ENCODE data around the gene FBLN1.
"Not testable (repeated sequence)": the region's sequence is repeated elsewhere in the genome, so short reads cannot be mapped to it uniquely, and the experiment has no call there.

Gene FBLN1

GRCh38 chr22:45548991-45549761 lies 46.5 kb downstream of the FBLN1 start:
- DNase-seq = no peak

GRCh38 chr22:45549762-45550378 lies 47.2 kb downstream of the FBLN1 start:
- DNase-seq = no peak

- no peak for DNase-seq
Observed at GRCh38 chr22:45550416-45550815, 47.7 kb downstream of the FBLN1 start.

- no peak for DNase-seq
Observed at GRCh38 chr22:45550891-45551290, 48.2 kb downstream of the FBLN1 start.

GRCh38 chr22:45551310-45552016 lies 48.8 kb downstream of the FBLN1 start:
- no peak for DNase-seq

- no peak for DNase-seq
Observed at GRCh38 chr22:45552017-45552411, 49.3 kb downstream of the FBLN1 start.

- DNase-seq = no peak
Observed at GRCh38 chr22:45552580-45553350, 50.1 kb downstream of the FBLN1 start.

GRCh38 chr22:45553351-45554039 lies 50.8 kb downstream of the FBLN1 start:
- peak; percentile 44 for DNase-seq

GRCh38 chr22:45554040-45554406 lies 51.3 kb downstream of the FBLN1 start:
- no peak for DNase-seq

- no peak for DNase-seq
Observed at GRCh38 chr22:45554861-45555260, 52.2 kb downstream of the FBLN1 start.

- not testable (repeated sequence) for DNase-seq
Observed at GRCh38 chr22:45557926-45558325, 55.2 kb downstream of the FBLN1 start.

GRCh38 chr22:45560092-45560491 lies 57.4 kb downstream of the FBLN1 start:
- DNase-seq = not testable (repeated sequence)

- DNase-seq = not testable (repeated sequence)
Observed at GRCh38 chr22:45560761-45561160, 58.1 kb downstream of the FBLN1 start.

- DNase-seq = no peak
Observed at GRCh38 chr22:45562102-45562501, 59.4 kb downstream of the FBLN1 start.

GRCh38 chr22:45562537-45563361 lies 60.1 kb downstream of the FBLN1 start:
- DNase-seq = no peak

GRCh38 chr22:45563362-45564040 lies 60.8 kb downstream of the FBLN1 start:
- DNase-seq = no peak

GRCh38 chr22:45564349-45565030 lies 61.8 kb downstream of the FBLN1 start:
- DNase-seq = no peak

GRCh38 chr22:45565171-45565570 lies 62.5 kb downstream of the FBLN1 start:
- DNase-seq = no peak

GRCh38 chr22:45565973-45566372 lies 63.3 kb downstream of the FBLN1 start:
- DNase-seq = no peak

- no peak for DNase-seq
Observed at GRCh38 chr22:45568213-45568612, 65.5 kb downstream of the FBLN1 start.

All from activated naive CD4-positive, alpha-beta T cell treated with anti-CD3 and anti-CD28 coated beads, Interleukin-2, amount 50 U/mL, for 16 hours (primary cell).